Smooth muscle cell (in vitro differentiated cells): ENCODE measurements around the gene KPNB1. TPM values are rescaled to one million over a fixed set of nuclear protein-coding genes. Genes with fewer than 3 reads are reported as not detected.

Experiments
- DNase-seq: peaks from one replicate; lab custom pipeline; 2025; ENCODE audit not compliant: unreplicated experiment; lab: John Stamatoyannopoulos, UW
- H2AFZ ChIP-seq: fragments of 200-600 bp; sonication (generic); 2 replicates; pipeline ENCODE4 v1.6.0; 2016; ENCODE audit warnings: antibody characterized with exemption, low read depth, mild to moderate bottlenecking
- H3F3A ChIP-seq: fragments of 200-600 bp; sonication (generic); 2 replicates; pipeline ENCODE4 v1.6.0; 2017; ENCODE audit warnings: antibody characterized with exemption, low read depth
- H3K27ac ChIP-seq: fragments of 200-600 bp; sonication (generic); 2 replicates; pipeline ENCODE4 v1.5.1; 2016; ENCODE audit warnings: low read depth, mild to moderate bottlenecking
- H3K27me3 ChIP-seq: fragments of 200-600 bp; sonication (generic); 2 replicates; pipeline ENCODE4 v1.6.1; 2016; ENCODE audit warnings: low read depth, mild to moderate bottlenecking
- H3K36me3 ChIP-seq: fragments of 200-600 bp; sonication (generic); 2 replicates; pipeline ENCODE4 v1.5.1; 2016; ENCODE audit warnings: low read depth
- H3K4me1 ChIP-seq: fragments of 200-600 bp; sonication (generic); 2 replicates; pipeline ENCODE4 v1.5.1; 2016; ENCODE audit warnings: low read depth
- H3K4me2 ChIP-seq: fragments of 200-600 bp; sonication (generic); 2 replicates; pipeline ENCODE4 v1.6.0; 2016; ENCODE audit warnings: mild to moderate bottlenecking
- H3K4me3 ChIP-seq: fragments of 200-600 bp; sonication (generic); 2 replicates; pipeline ENCODE4 v1.5.1; 2016; ENCODE audit warnings: mild to moderate bottlenecking
- H3K79me2 ChIP-seq: fragments of 200-600 bp; sonication (generic); 2 replicates; pipeline ENCODE4 v1.6.0; 2016; ENCODE audit warnings: low read depth, mild to moderate bottlenecking
- H3K9ac ChIP-seq: fragments of 200-600 bp; sonication (generic); 2 replicates; pipeline ENCODE4 v1.6.0; 2016; ENCODE audit warnings: low read depth
- H3K9me3 ChIP-seq: fragments of 200-600 bp; sonication (generic); replicated peaks from 2 replicates; pipeline ENCODE4 v1.5.1; 2016; ENCODE audit warnings: low read depth
- H4K20me1 ChIP-seq: fragments of 200-600 bp; sonication (generic); 2 replicates; pipeline ENCODE4 v1.6.0; 2016; ENCODE audit warnings: low read depth
- WGBS: methylation state at CpG from one replicate; pipeline ENCODE4 v1.1.7; 2016; ENCODE audit warnings: low lambda C conversion rate; 5-methylcytosine and 5-hydroxymethylcytosine counted together
- polyA plus RNA-seq: library from polyadenylated mRNA; unstranded; fragments of >200 nt; fragmentation: Nextera tagmentation; extraction: Ambion mirVana; gene quantifications from 2 replicates; pipeline ENCODE4 v1.2.1, GENCODE V29; 2016
- total RNA-seq: library from RNA; depleted of rRNA; stranded (reverse); fragments of >200 nt; gene quantifications from 2 replicates; pipeline ENCODE4 v1.2.3, GENCODE V29; 2014
- TF ChIP-seq, protein P1 (sequence below): fragments of 200-600 bp; sonication (generic); IDR thresholded peaks from 2 replicates; pipeline ENCODE4 v1.5.1; 2017; ENCODE audit warnings: borderline replicate concordance, mild to moderate bottlenecking, antibody characterized with exemption; ENCODE audit not compliant: insufficient read depth, poor library complexity, severe bottlenecking

The KPNB1 gene
- total and polyA plus RNA-seq, 2 experiments from 2014 or later, result 78.8 to 242 TPM

DNA sequence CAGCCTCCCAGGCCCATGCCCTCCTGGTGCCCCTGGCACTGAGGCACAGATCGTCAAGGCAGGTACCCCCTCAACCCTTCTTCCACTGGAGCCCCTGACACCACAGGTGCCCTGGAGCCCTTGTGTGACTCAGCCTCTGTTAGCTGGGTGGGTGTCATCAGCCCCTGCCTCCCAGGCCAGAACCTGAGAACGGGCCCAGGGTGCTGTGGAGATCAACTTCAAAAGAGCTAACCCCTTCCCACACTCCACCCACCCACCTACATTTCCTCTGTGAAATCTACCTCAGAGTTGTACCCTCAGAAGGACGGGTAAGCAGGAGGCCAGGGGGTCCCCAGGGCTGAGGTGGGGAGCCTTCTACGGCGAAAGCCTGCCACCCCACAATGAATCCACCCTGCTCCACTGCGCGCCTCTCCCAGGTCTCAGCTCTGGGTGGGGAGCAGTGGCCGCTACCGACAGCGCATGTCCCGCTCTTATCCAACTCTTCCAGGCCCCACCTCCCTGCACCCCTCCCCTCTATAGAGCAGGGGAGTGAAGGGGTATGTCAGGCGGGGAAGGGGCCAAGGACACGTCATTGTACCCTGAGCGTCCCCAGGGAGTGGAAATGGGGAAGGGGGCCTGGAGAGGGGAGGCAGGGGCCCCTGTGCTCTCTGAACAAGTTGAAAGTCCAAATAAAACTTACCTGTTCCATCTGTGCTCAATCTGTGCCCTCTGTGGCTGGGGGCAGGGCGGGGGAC lies 61.8 kb downstream of the KPNB1 start:
- no peak overlapping the region for H3K4me3 ChIP-seq
- TF ChIP-seq, protein P1, sequence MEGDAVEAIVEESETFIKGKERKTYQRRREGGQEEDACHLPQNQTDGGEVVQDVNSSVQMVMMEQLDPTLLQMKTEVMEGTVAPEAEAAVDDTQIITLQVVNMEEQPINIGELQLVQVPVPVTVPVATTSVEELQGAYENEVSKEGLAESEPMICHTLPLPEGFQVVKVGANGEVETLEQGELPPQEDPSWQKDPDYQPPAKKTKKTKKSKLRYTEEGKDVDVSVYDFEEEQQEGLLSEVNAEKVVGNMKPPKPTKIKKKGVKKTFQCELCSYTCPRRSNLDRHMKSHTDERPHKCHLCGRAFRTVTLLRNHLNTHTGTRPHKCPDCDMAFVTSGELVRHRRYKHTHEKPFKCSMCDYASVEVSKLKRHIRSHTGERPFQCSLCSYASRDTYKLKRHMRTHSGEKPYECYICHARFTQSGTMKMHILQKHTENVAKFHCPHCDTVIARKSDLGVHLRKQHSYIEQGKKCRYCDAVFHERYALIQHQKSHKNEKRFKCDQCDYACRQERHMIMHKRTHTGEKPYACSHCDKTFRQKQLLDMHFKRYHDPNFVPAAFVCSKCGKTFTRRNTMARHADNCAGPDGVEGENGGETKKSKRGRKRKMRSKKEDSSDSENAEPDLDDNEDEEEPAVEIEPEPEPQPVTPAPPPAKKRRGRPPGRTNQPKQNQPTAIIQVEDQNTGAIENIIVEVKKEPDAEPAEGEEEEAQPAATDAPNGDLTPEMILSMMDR, result no peak
- H3F3A ChIP-seq, result no peaks in the 10 kb centered on the region
- H2AFZ ChIP-seq, result no peak overlapping the region
- no peaks in the 10 kb centered on the region for H3K79me2 ChIP-seq
- peaks cover 7% of the 10 kb centered on the region for H4K20me1 ChIP-seq
- H3K36me3 ChIP-seq, result no peaks in the 10 kb centered on the region
- no peaks in the 10 kb centered on the region for H3K4me1 ChIP-seq
- no peaks in the 10 kb centered on the region for H3K9me3 ChIP-seq
- no peak overlapping the region for H3K9ac ChIP-seq
- 96% methylated on average over 15 of the region's 15 CpGs for WGBS
- H3K27me3 ChIP-seq, result peaks cover 3% of the 10 kb centered on the region
- H3K27ac ChIP-seq, result no peak overlapping the region
- no peak overlapping the region for H3K4me2 ChIP-seq
- DNase-seq, result no peak

GRCh38 chr17:47712330-47713023 lies 62.8 kb downstream of the KPNB1 start:
- Histone ChIP-seq H3K9me3 (no peaks in the 10 kb centered on the region), H3K79me2 (no peaks in the 10 kb centered on the region), H3F3A (no peaks in the 10 kb centered on the region), H3K4me3 (no peak overlapping the region), H3K27ac (no peak overlapping the region), H2AFZ (no peak overlapping the region), H3K4me1 (no peaks in the 10 kb centered on the region), H3K9ac (no peak overlapping the region), H3K27me3 (peaks cover 3% of the 10 kb centered on the region), H3K4me2 (no peak overlapping the region), H4K20me1 (peaks cover 6% of the 10 kb centered on the region), H3K36me3 (no peaks in the 10 kb centered on the region)
- no peak for DNase-seq
- 85% methylated on average over 5 of the region's 5 CpGs for WGBS
- TF ChIP-seq, protein P1, result no peak

DNA sequence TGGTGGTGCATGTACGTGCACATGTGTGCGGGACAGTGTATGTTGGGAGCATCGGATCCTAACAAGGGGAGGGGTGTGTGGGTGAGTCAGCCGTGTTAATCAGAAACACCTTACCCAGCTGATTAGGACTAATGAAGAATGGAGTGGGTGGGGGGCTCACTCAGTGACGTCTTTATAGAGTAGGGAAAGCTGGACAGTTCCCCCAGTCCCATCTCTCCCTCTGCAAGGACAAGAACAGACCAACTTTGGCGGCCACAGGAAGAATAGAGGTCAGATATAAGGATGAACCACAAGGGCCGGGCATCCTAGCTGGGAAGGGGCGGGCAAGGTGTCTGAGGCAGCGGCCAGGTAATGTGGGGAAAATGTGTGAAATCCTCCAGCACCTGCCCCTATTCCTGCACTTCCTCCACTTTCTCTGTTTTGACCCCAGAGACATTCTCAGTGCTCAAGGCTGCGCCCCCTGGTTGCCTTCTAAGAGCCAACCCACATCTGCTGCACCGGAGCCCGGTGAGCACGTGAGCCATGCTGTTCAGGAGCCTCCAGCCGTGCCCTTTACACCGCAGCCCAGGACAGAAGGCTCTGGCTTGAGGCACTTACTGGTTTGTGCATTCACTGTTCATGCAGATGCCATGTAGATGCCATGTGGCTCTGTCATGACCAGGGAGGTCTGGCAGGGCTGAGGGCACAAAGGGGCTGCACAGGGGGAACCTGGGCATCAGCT lies 64.4 kb downstream of the KPNB1 start:
- DNase-seq, result no peak
- H3K4me2 ChIP-seq, result no peak overlapping the region
- no peaks in the 10 kb centered on the region for H3F3A ChIP-seq
- WGBS, result 65% methylated on average over 15 of the region's 15 CpGs
- TF ChIP-seq, protein P1, result no peak
- no peaks in the 10 kb centered on the region for H4K20me1 ChIP-seq
- H3K9ac ChIP-seq, result no peak overlapping the region
- no peaks in the 10 kb centered on the region for H3K36me3 ChIP-seq
- H3K27ac ChIP-seq, result no peak overlapping the region
- no peaks in the 10 kb centered on the region for H3K9me3 ChIP-seq
- H3K79me2 ChIP-seq, result no peaks in the 10 kb centered on the region
- no peak overlapping the region for H2AFZ ChIP-seq
- H3K4me1 ChIP-seq, result no peaks in the 10 kb centered on the region
- peaks cover 3% of the 10 kb centered on the region for H3K27me3 ChIP-seq
- no peak overlapping the region for H3K4me3 ChIP-seq
